ENCODE data around the gene SLF1. TPM values are rescaled to one million over a fixed set of nuclear protein-coding genes. Genes with fewer than 3 reads are reported as not detected.

Gene SLF1
- polyA plus RNA-seq, 1 experiment, result 1.3 TPM

GRCh38 chr5:94632024-94632423 lies 13.6 kb downstream of the SLF1 start:
- Histone ChIP-seq H3K27me3 (ENCODE audit: control insufficient read depth, insufficient read depth, low read length) (no peaks in the 10 kb centered on the region), H3K4me3 (ENCODE audit: low read depth, low read length) (no peak overlapping the region), H3K36me3 (ENCODE audit: control insufficient read depth, insufficient read depth, low read length) (no peaks in the 10 kb centered on the region)
- ChIA-PET CTCF (no interaction called here), POLR2A (no interaction called here)
- no peak for TF ChIP-seq CTCF (IDR thresholded peaks at IDR 0.05; ENCODE audit: insufficient read depth, low read depth, low read length)
- DNase-seq (ENCODE audit: low read depth), result no peak

- ChIA-PET POLR2A (no interaction called here), CTCF (interaction anchor here (1.3 kb wide), 1 partner anchor 48 kb away, joined by 3 read pairs; no protein-coding TSS in a partner anchor)
- H3K36me3 ChIP-seq (ENCODE audit: control insufficient read depth, insufficient read depth, low read length), result no peaks in the 10 kb centered on the region
- DNase-seq (ENCODE audit: low read depth), result no peak
- TF ChIP-seq CTCF (IDR thresholded peaks at IDR 0.05; ENCODE audit: insufficient read depth, low read depth, low read length), result no peak
- H3K27me3 ChIP-seq (ENCODE audit: control insufficient read depth, insufficient read depth, low read length), result no peaks in the 10 kb centered on the region
- no peak overlapping the region for H3K4me3 ChIP-seq (ENCODE audit: low read depth, low read length)
These were observed 21.7 kb downstream of the SLF1 start for GRCh38 chr5:94640176-94640575.

DNA sequence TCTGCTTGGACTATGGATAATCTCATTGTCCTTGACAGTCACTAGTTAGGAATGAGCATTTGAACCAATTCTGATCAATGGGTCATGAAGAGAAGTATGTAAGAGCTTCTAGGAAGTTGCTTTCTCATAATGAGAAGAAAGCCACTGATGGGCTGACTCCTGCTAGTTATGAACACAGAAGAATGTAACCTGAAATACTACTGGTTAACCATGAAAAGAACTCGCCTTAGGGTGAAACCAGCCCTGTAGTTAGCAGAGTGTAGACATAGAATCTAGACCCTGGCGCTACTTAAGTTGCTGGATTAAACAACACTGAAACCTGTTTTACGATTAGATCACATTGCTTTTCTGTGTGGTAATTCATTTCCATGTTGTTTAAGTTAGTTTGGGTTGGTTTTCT lies 26.6 kb downstream of the SLF1 start:
- no peak for DNase-seq (ENCODE audit: low read depth)
- no peak overlapping the region for H3K4me3 ChIP-seq (ENCODE audit: low read depth, low read length)
- ChIA-PET CTCF (interaction anchor here (0.7 kb wide), 1 partner anchor 726 kb away, joined by 3 read pairs; no protein-coding TSS in a partner anchor), POLR2A (no interaction called here)
- no peak for TF ChIP-seq CTCF (IDR thresholded peaks at IDR 0.05; ENCODE audit: insufficient read depth, low read depth, low read length)
- H3K36me3 ChIP-seq (ENCODE audit: control insufficient read depth, insufficient read depth, low read length), result no peaks in the 10 kb centered on the region
- no peaks in the 10 kb centered on the region for H3K27me3 ChIP-seq (ENCODE audit: control insufficient read depth, insufficient read depth, low read length)

DNA sequence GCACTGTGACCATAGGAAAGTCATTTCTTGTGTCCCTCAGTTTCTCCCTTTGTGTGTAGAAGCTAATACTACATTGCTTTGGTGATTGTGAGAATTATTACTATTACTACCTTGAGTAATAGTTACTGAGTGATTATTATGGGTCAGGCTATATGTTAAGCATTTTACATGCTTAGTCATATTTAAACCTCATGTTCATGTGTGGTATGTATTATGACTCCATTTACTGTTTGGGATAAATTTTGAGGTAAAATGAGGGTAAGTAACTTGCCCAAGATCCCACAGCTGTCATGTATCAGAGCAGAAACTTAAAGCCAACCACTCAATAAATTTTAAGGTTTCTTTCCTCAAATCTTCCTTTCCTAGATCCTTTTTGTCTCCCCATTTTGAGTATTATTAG lies 28.3 kb downstream of the SLF1 start:
- H3K36me3 ChIP-seq (ENCODE audit: control insufficient read depth, insufficient read depth, low read length), result no peaks in the 10 kb centered on the region
- H3K4me3 ChIP-seq (ENCODE audit: low read depth, low read length), result no peak overlapping the region
- ChIA-PET CTCF (interaction anchor here (0.6 kb wide), 1 partner anchor 847 kb away, joined by 3 read pairs; no protein-coding TSS in a partner anchor), POLR2A (no interaction called here)
- no peak for TF ChIP-seq CTCF (IDR thresholded peaks at IDR 0.05; ENCODE audit: insufficient read depth, low read depth, low read length)
- H3K27me3 ChIP-seq (ENCODE audit: control insufficient read depth, insufficient read depth, low read length), result no peaks in the 10 kb centered on the region
- DNase-seq (ENCODE audit: low read depth), result no peak

DNA sequence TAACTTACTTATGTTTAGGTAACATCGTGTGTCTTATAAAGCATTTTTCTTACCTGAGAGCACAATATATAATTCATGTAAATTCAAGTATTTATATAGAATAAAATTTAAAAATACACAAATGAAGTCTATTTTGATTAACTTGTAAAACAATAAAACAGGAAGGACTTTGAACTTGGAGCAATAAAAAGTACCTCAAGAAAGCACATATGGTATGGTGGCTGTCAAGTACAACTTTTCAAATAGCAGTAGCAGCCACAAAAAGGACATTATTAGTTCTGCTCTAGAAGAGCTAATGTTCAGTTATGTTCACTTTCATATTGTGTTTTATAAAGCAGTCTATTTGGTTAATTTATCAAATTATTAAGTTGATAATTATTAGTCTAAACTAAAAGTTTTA lies 31.4 kb downstream of the SLF1 start:
- ChIA-PET POLR2A (no interaction called here), CTCF (interaction anchor here (0.6 kb wide), 1 partner anchor 24 kb away, joined by 4 read pairs; no protein-coding TSS in a partner anchor)
- no peaks in the 10 kb centered on the region for H3K27me3 ChIP-seq (ENCODE audit: control insufficient read depth, insufficient read depth, low read length)
- no peaks in the 10 kb centered on the region for H3K36me3 ChIP-seq (ENCODE audit: control insufficient read depth, insufficient read depth, low read length)
- H3K4me3 ChIP-seq (ENCODE audit: low read depth, low read length), result no peak overlapping the region
- DNase-seq (ENCODE audit: low read depth), result no peak
- no peak for TF ChIP-seq CTCF (IDR thresholded peaks at IDR 0.05; ENCODE audit: insufficient read depth, low read depth, low read length)

All from BJ (cell line).